Measurements from ENCODE around the gene SH3GLB2.

GRCh38 chr9:129073404-129073803, 45.3 kb upstream of the SH3GLB2 start:
- TF ChIP-seq REST (IDR thresholded peaks at IDR 0.05; ENCODE audit: insufficient read depth in 1 of 2, low read depth in 2 of 2, low read length in 2 of 2) (no peak), POLR2AphosphoS5 (IDR thresholded peaks at IDR 0.05; ENCODE audit: low read depth, low read length) (no peak), TAF1 (IDR thresholded peaks at IDR 0.05; ENCODE audit: borderline replicate concordance, insufficient read depth, low read length) (no peak), SIN3A (IDR thresholded peaks at IDR 0.05; ENCODE audit: borderline replicate concordance, insufficient read depth, low read length) (no peak)

Data from PFSK-1 (cell line).